MG63 (cell line): Measurements from ENCODE around the gene LTBP1. TPM values are rescaled to one million over a fixed set of nuclear protein-coding genes. Genes with fewer than 3 reads are reported as not detected.
"Not testable (repeated sequence)": the region's sequence is repeated elsewhere in the genome, so short reads cannot be mapped to it uniquely, and the experiment has no call there.

ENCODE experiments used
- DNase-seq: peaks from one replicate; pipeline ENCODE4 v3.0.0-alpha.2; 2020
- H3K27me3 ChIP-seq: fragments of 250-450 bp; sonication (Bioruptor Pico); 2 replicates; pipeline ENCODE4 v1.5.1; 2020; ENCODE audit warnings: mild to moderate bottlenecking, moderate library complexity
- H3K36me3 ChIP-seq: fragments of 250-450 bp; sonication (Bioruptor Pico); 2 replicates; pipeline ENCODE4 v1.5.1; 2020; ENCODE audit warnings: mild to moderate bottlenecking, moderate library complexity
- H3K4me3 ChIP-seq: fragments of 250-450 bp; sonication (Bioruptor Pico); 2 replicates; pipeline ENCODE4 v1.5.1; 2020; ENCODE audit warnings: mild to moderate bottlenecking, moderate library complexity
- H3K9me3 ChIP-seq: fragments of 250-450 bp; sonication (Bioruptor Pico); 2 replicates; pipeline ENCODE4 v1.5.1; 2020; ENCODE audit warnings: mild to moderate bottlenecking, moderate library complexity
- total RNA-seq: library from RNA; depleted of rRNA; stranded (reverse); fragments of >200 nt; shearing (Covaris generic); gene quantifications from 2 replicates; pipeline ENCODE4 v1.2.3, GENCODE V29; 2014; ENCODE audit warnings: low replicate concordance

Gene LTBP1
- total RNA-seq, 1 experiment from 2014 or later, result 95.7 TPM

- H3K4me3 ChIP-seq, result no peak overlapping the region
- DNase-seq, result no peak
- H3K27me3 ChIP-seq, result no peaks in the 10 kb centered on the region
- H3K36me3 ChIP-seq, result no peaks in the 10 kb centered on the region; the same call in 1 of the 2 replicates
- no peaks in the 10 kb centered on the region for H3K9me3 ChIP-seq
These were observed 434.0 kb downstream of the LTBP1 start for GRCh38 chr2:33380719-33381118.

GRCh38 chr2:33381301-33381858, 434.6 kb downstream of the LTBP1 start:
- Histone ChIP-seq H3K4me3 (no peak overlapping the region), H3K36me3 (no peaks in the 10 kb centered on the region; the same call in 1 of the 2 replicates), H3K9me3 (no peaks in the 10 kb centered on the region), H3K27me3 (no peaks in the 10 kb centered on the region)
- no peak for DNase-seq

- no peaks in the 10 kb centered on the region for H3K27me3 ChIP-seq
- H3K4me3 ChIP-seq, result no peak overlapping the region
- no peaks in the 10 kb centered on the region for H3K9me3 ChIP-seq
- DNase-seq, result no peak
- H3K36me3 ChIP-seq, result no peaks in the 10 kb centered on the region; the same call in none of the 2 replicates
These were observed 437.3 kb downstream of the LTBP1 start for GRCh38 chr2:33383855-33384598.

- Histone ChIP-seq H3K9me3 (no peaks in the 10 kb centered on the region), H3K36me3 (peaks cover 4% of the 10 kb centered on the region), H3K4me3 (no peak overlapping the region), H3K27me3 (no peaks in the 10 kb centered on the region)
- DNase-seq, result no peak
These were observed 437.8 kb downstream of the LTBP1 start for GRCh38 chr2:33384599-33384961.

- peaks cover 4% of the 10 kb centered on the region for H3K36me3 ChIP-seq
- no peaks in the 10 kb centered on the region for H3K9me3 ChIP-seq
- DNase-seq, result no peak
- no peaks in the 10 kb centered on the region for H3K27me3 ChIP-seq
- no peak overlapping the region for H3K4me3 ChIP-seq
These were observed 442.2 kb downstream of the LTBP1 start for GRCh38 chr2:33388996-33389395.

GRCh38 chr2:33389695-33390094, 442.9 kb downstream of the LTBP1 start:
- not testable (repeated sequence) for H3K36me3 ChIP-seq, H3K4me3 ChIP-seq, H3K27me3 ChIP-seq, H3K9me3 ChIP-seq
- peak; percentile 47 for DNase-seq

- no peaks in the 10 kb centered on the region for H3K27me3 ChIP-seq
- DNase-seq, result no peak
- peaks cover 4% of the 10 kb centered on the region for H3K36me3 ChIP-seq
- H3K9me3 ChIP-seq, result no peaks in the 10 kb centered on the region
- no peak overlapping the region for H3K4me3 ChIP-seq
These were observed 444.9 kb downstream of the LTBP1 start for GRCh38 chr2:33391529-33392255.

- DNase-seq, result no peak
- Histone ChIP-seq H3K27me3 (no peaks in the 10 kb centered on the region), H3K36me3 (peaks cover 4% of the 10 kb centered on the region), H3K9me3 (no peaks in the 10 kb centered on the region), H3K4me3 (no peak overlapping the region)
These were observed 445.6 kb downstream of the LTBP1 start for GRCh38 chr2:33392366-33392765.

- no peaks in the 10 kb centered on the region for H3K27me3 ChIP-seq
- H3K4me3 ChIP-seq, result no peak overlapping the region
- peaks cover 2% of the 10 kb centered on the region; the same call in 1 of the 2 replicates for H3K36me3 ChIP-seq
- H3K9me3 ChIP-seq, result no peaks in the 10 kb centered on the region
- DNase-seq, result no peak
These were observed 448.3 kb downstream of the LTBP1 start for GRCh38 chr2:33395034-33395433.

- H3K9me3 ChIP-seq, result no peaks in the 10 kb centered on the region
- no peaks in the 10 kb centered on the region for H3K27me3 ChIP-seq
- peak; percentile 47 for DNase-seq
- peaks cover 2% of the 10 kb centered on the region; the same call in 1 of the 2 replicates for H3K36me3 ChIP-seq
- no peak overlapping the region for H3K4me3 ChIP-seq
These were observed 449.0 kb downstream of the LTBP1 start for GRCh38 chr2:33395655-33396249.

- Histone ChIP-seq H3K9me3 (no peaks in the 10 kb centered on the region), H3K36me3 (no peaks in the 10 kb centered on the region; the same call in 1 of the 2 replicates), H3K27me3 (no peaks in the 10 kb centered on the region), H3K4me3 (no peak overlapping the region)
- DNase-seq, result no peak
These were observed 457.6 kb downstream of the LTBP1 start for GRCh38 chr2:33404321-33404720.

GRCh38 chr2:33406622-33407021, 459.9 kb downstream of the LTBP1 start:
- Histone ChIP-seq H3K4me3 (no peak overlapping the region), H3K9me3 (no peaks in the 10 kb centered on the region), H3K27me3 (no peaks in the 10 kb centered on the region), H3K36me3 (no peaks in the 10 kb centered on the region; the same call in 1 of the 2 replicates)
- no peak for DNase-seq

GRCh38 chr2:33408109-33408508, 461.4 kb downstream of the LTBP1 start:
- Histone ChIP-seq H3K36me3 (no peaks in the 10 kb centered on the region), H3K9me3 (no peaks in the 10 kb centered on the region), H3K27me3 (no peaks in the 10 kb centered on the region), H3K4me3 (no peak overlapping the region)
- no peak for DNase-seq

- DNase-seq, result no peak
- H3K36me3 ChIP-seq, result no peaks in the 10 kb centered on the region
- no peaks in the 10 kb centered on the region for H3K9me3 ChIP-seq
- no peak overlapping the region for H3K4me3 ChIP-seq
- H3K27me3 ChIP-seq, result no peaks in the 10 kb centered on the region
These were observed 462.7 kb downstream of the LTBP1 start for GRCh38 chr2:33409417-33409955.

- H3K27me3 ChIP-seq, result no peaks in the 10 kb centered on the region
- peak; percentile 49 for DNase-seq
- no peaks in the 10 kb centered on the region for H3K9me3 ChIP-seq
- no peak overlapping the region for H3K4me3 ChIP-seq
- H3K36me3 ChIP-seq, result no peaks in the 10 kb centered on the region
These were observed 465.0 kb downstream of the LTBP1 start for GRCh38 chr2:33411765-33412164.

GRCh38 chr2:33412920-33413319, 466.2 kb downstream of the LTBP1 start:
- no peaks in the 10 kb centered on the region for H3K27me3 ChIP-seq
- H3K4me3 ChIP-seq, result no peak overlapping the region
- no peaks in the 10 kb centered on the region for H3K9me3 ChIP-seq
- no peaks in the 10 kb centered on the region for H3K36me3 ChIP-seq
- peak; percentile 31 for DNase-seq
